GM12878 (cell line): ENCODE results near the gene CCDC106. TPM values are rescaled to one million over a fixed set of nuclear protein-coding genes. Genes with fewer than 3 reads are reported as not detected.
A peak's percentile ranks its signal among the peaks of the same experiment; 100 is the strongest.

Experiments
- ATAC-seq: fragments of 200-7000 bp; cut with Tn5 transposase; 3 replicates; pipeline ENCODE4 v1.9.1; 2020; ENCODE audit warnings: mild to moderate bottlenecking, moderate library complexity
- BruUV-seq: library from RNA; stranded (reverse); fragments of 400-500 nt; replicated peaks from 2 replicates; lab custom pipeline; 2021; lab: Mats Ljungman, UMichigan
- CTCF ChIA-PET: fragments of 300-600 bp; sonication (Branson Sonifier 250); formaldehyde crosslinking; extraction: SDS; loops from one replicate; lab custom pipeline; 2021; ENCODE audit warnings: inconsistent platforms; lab: Yijun Ruan, JAX
- POLR2A ChIA-PET: fragments of 350-600 bp; formaldehyde crosslinking; extraction: SDS; loops from one replicate; lab custom pipeline; 2021; ENCODE audit warnings: inconsistent platforms; lab: Charles Lee
- RAD21 ChIA-PET: fragments of 300-600 bp; sonication (Branson Sonifier 250); formaldehyde crosslinking; loops from one replicate; lab custom pipeline; 2023; ENCODE audit warnings: antibody characterized with exemption; ENCODE audit not compliant: unreplicated experiment; lab: Charles Lee
- SMC1A ChIA-PET: fragments of 300-600 bp; sonication (Branson Sonifier 250); formaldehyde crosslinking; loops from one replicate; lab custom pipeline; 2023; ENCODE audit not compliant: unreplicated experiment, uncharacterized antibody; lab: Charles Lee
- DNase-seq: peaks from one replicate; pipeline ENCODE4 v3.0.0-alpha.2; 2011; ENCODE audit warnings: low read depth, low spot score
- FAIRE-seq: peaks from 3 replicates; lab custom pipeline; 2011; peaks lifted over from hg19 to GRCh38; lab: Jason Lieb, UNC
- H2AFZ ChIP-seq: 2 replicates; pipeline ENCODE4 v1.6.0; 2011; ENCODE audit warnings: low read depth, low read length, control low read depth; ENCODE audit not compliant: control insufficient read depth
- H3K27ac ChIP-seq: 2 replicates; pipeline ENCODE4 v1.5.1; 2011; ENCODE audit warnings: control low read depth; ENCODE audit not compliant: control insufficient read depth, insufficient read depth
- H3K27me3 ChIP-seq, 2 experiments: replicated peaks in 1 of 2; 2 replicates each; pipeline versions ENCODE4 v1.6.0 to v1.6.1; 2011; ENCODE audit warnings: low read length in 1 of 2; ENCODE audit not compliant: control insufficient read depth in 2 of 2, insufficient read depth in 2 of 2
- H3K36me3 ChIP-seq, 2 experiments: 2 replicates each; pipeline ENCODE4 v1.5.1; 2011; ENCODE audit warnings: low read length in 1 of 2; ENCODE audit not compliant: control insufficient read depth in 2 of 2, insufficient read depth in 2 of 2
- H3K4me1 ChIP-seq: 2 replicates; pipeline ENCODE4 v1.6.1; 2011; ENCODE audit warnings: mild to moderate bottlenecking, low read length, moderate library complexity, mixed read lengths; ENCODE audit not compliant: control insufficient read depth, insufficient read depth
- H3K4me2 ChIP-seq: 2 replicates; pipeline ENCODE4 v1.6.0; 2011; ENCODE audit warnings: control low read depth; ENCODE audit not compliant: control insufficient read depth, insufficient read depth
- H3K4me3 ChIP-seq: fragments of 200-600 bp; sonication (generic); 2 replicates; pipeline ENCODE4 v1.5.1; 2016
- H3K79me2 ChIP-seq: 2 replicates; pipeline ENCODE4 v1.6.0; 2011; ENCODE audit warnings: low read length; ENCODE audit not compliant: control insufficient read depth, insufficient read depth
- H3K9ac ChIP-seq: 2 replicates; pipeline ENCODE4 v1.8.0; 2011; ENCODE audit warnings: low read length, control low read depth, mixed read lengths; ENCODE audit not compliant: control insufficient read depth, insufficient read depth
- H3K9me3 ChIP-seq: replicated peaks from 3 replicates; pipeline ENCODE4 v1.5.1; 2011; ENCODE audit warnings: mild to moderate bottlenecking, low read length; ENCODE audit not compliant: control insufficient read depth, insufficient read depth
- H4K20me1 ChIP-seq: 2 replicates; pipeline ENCODE4 v1.6.0; 2011; ENCODE audit not compliant: control insufficient read depth, insufficient read depth
- ASH2L ChIP-seq: fragments of 300-600, 200-600 bp; sonication (generic); IDR thresholded peaks from 2 replicates; pipeline ENCODE4 v1.6.1; 2017; ENCODE audit warnings: low read depth, mild to moderate bottlenecking, borderline replicate concordance
- ATF2 ChIP-seq: IDR thresholded peaks from 2 replicates; pipeline ENCODE4 v1.6.1; 2012; ENCODE audit warnings: low read length, inconsistent platforms
- CEBPB ChIP-seq, 2 experiments: fragments of 150-350 bp in 1 of 2; IDR thresholded peaks; 2 replicates each; pipeline ENCODE4 v1.6.1; 2012 to 2014; ENCODE audit warnings: low read depth in 2 of 2, low read length in 2 of 2, borderline replicate concordance in 1 of 2, inconsistent platforms in 1 of 2
- DPF2 ChIP-seq: fragments of 450-650 bp; IDR thresholded peaks from 2 replicates; pipeline ENCODE4 v1.6.1; 2017; ENCODE audit warnings: mild to moderate bottlenecking
- EZH2 ChIP-seq: IDR thresholded peaks from 2 replicates; pipeline ENCODE4 v1.6.1; 2012; ENCODE audit warnings: low read depth, mild to moderate bottlenecking, control low read depth, inconsistent platforms, low read length, borderline replicate concordance; ENCODE audit not compliant: control insufficient read depth
- FOS ChIP-seq: IDR thresholded peaks from 3 replicates; pipeline ENCODE4 v1.6.1; 2011; ENCODE audit warnings: borderline replicate concordance; ENCODE audit not compliant: insufficient read length; ENCODE audit errors: extremely low read depth
- HDAC6 ChIP-seq: fragments of 200-600 bp; sonication (generic); IDR thresholded peaks from one replicate; pipeline ENCODE4 v1.8.0; 2017; ENCODE audit warnings: antibody characterized with exemption; ENCODE audit not compliant: unreplicated experiment
- JUND ChIP-seq: IDR thresholded peaks from 2 replicates; pipeline ENCODE4 v1.6.1; 2012; ENCODE audit warnings: low read depth, mild to moderate bottlenecking, low read length, improper control_type of control experiment, moderate library complexity
- LARP7 ChIP-seq: fragments of 450-650 bp; IDR thresholded peaks from 2 replicates; pipeline ENCODE4 v1.6.1; 2017; ENCODE audit warnings: mild to moderate bottlenecking
- MAX ChIP-seq: IDR thresholded peaks from 2 replicates; pipeline ENCODE4 v1.6.1; 2012; ENCODE audit warnings: low read depth, low read length, improper control_type of control experiment
- MXI1 ChIP-seq: fragments of 150-350 bp; IDR thresholded peaks from 2 replicates; pipeline ENCODE4 v1.6.1; 2011; ENCODE audit warnings: low read depth, mild to moderate bottlenecking, inconsistent platforms, low read length, improper control_type of control experiment
- NFYA ChIP-seq: IDR thresholded peaks from 2 replicates; pipeline ENCODE4 v1.6.1; 2011; ENCODE audit warnings: low read depth, mild to moderate bottlenecking, low read length, improper control_type of control experiment, borderline replicate concordance
- PAX5 ChIP-seq: IDR thresholded peaks from 2 replicates; pipeline ENCODE4 v1.6.1; 2011; ENCODE audit warnings: low read depth, low read length, borderline replicate concordance
- RAD21 ChIP-seq: IDR thresholded peaks from 2 replicates; pipeline ENCODE4 v1.6.1; 2011; ENCODE audit warnings: mild to moderate bottlenecking, low read depth, low read length, moderate library complexity; ENCODE audit not compliant: insufficient read depth
- RB1 ChIP-seq: fragments of 450-650 bp; formaldehyde crosslinking; IDR thresholded peaks from 2 replicates; pipeline ENCODE4 v1.6.1; 2017; ENCODE audit warnings: mild to moderate bottlenecking, borderline replicate concordance
- RELA ChIP-seq: fragments of 450-650 bp; IDR thresholded peaks from 2 replicates; pipeline ENCODE4 v1.8.0; 2014; ENCODE audit warnings: borderline replicate concordance; ENCODE audit not compliant: partially characterized antibody
- RELB ChIP-seq: fragments of 450-650 bp; IDR thresholded peaks from 2 replicates; pipeline ENCODE4 v1.6.1; 2017; ENCODE audit warnings: low read depth, mild to moderate bottlenecking, moderate library complexity
- SUZ12 ChIP-seq: fragments of 200-600 bp; sonication (generic); IDR thresholded peaks from one replicate; pipeline ENCODE4 v1.6.1; 2018; ENCODE audit warnings: antibody characterized with exemption, mild to moderate bottlenecking; ENCODE audit not compliant: unreplicated experiment
- TCF3 ChIP-seq: IDR thresholded peaks from 2 replicates; pipeline ENCODE4 v1.6.1; 2012; ENCODE audit warnings: low read depth, mild to moderate bottlenecking, low read length, borderline replicate concordance; ENCODE audit not compliant: insufficient read depth
- YBX1 ChIP-seq: fragments of 450-650 bp; IDR thresholded peaks from 2 replicates; pipeline ENCODE4 v1.6.1; 2016; ENCODE audit warnings: antibody characterized with exemption
- ZNF217 ChIP-seq: fragments of 450-650 bp; IDR thresholded peaks from 2 replicates; pipeline ENCODE4 v1.6.1; 2017; ENCODE audit warnings: antibody characterized with exemption, mild to moderate bottlenecking
- WGBS: methylation state at CpG from one replicate; pipeline ENCODE4 v1.1.6; 2016; ENCODE audit warnings: low lambda C conversion rate; ENCODE audit not compliant: insufficient replicate concordance, insufficient coverage; ENCODE audit errors: missing lambda C conversion rate; 5-methylcytosine and 5-hydroxymethylcytosine counted together
- in situ Hi-C: fragments of 300-500 bp; cut with MboI; formaldehyde crosslinking; loops from 9 replicates; pipeline ENCODE4 v1.14.3; 2018; ENCODE audit warnings: mixed read lengths
- intact Hi-C: fragments of 100-400 bp; cut with micrococcal nuclease; formaldehyde crosslinking; loops from one replicate; pipeline ENCODE4 v1.14.2; 2022; ENCODE audit not compliant: unreplicated experiment
- polyA plus RNA-seq, 11 experiments: library from polyadenylated mRNA; depleted of rRNA in 4 of 11; unstranded in 6 of 11; stranded (reverse) in 5 of 11; fragments of >200 nt; fragmentation: Nextera tagmentation in 4 of 11; fragmentation: Illumina TruSeq in 1 of 11; extraction: Ambion mirVana in 4 of 11; extraction: Trizol in 1 of 11; gene quantifications; 1 replicate in 1 of 11; 2 replicates in 10 of 11; pipeline versions ENCODE4 v1.2.1 to v1.2.3, GENCODE V29; 2011 to 2016; ENCODE audit warnings: inconsistent platforms in 2 of 11, missing spikeins in 2 of 11, low read depth in 1 of 11
- total RNA-seq, 4 experiments: library from RNA; depleted of rRNA in 3 of 4; stranded (reverse); fragments of >200 nt in 3 of 4; fragmentation: Illumina TruSeq in 1 of 4; extraction: Trizol in 1 of 4; gene quantifications; 2 replicates each; pipeline versions ENCODE4 v1.2.1 to v1.2.3, GENCODE V29; 2013 to 2021

CCDC106 gene
- total and polyA plus RNA-seq, 10 of the 15 experiments (the other 5 are each of a cell fraction or from before 2014, with no cell fraction given): 0.04 to 35.9 (median 19.8) TPM

DNA sequence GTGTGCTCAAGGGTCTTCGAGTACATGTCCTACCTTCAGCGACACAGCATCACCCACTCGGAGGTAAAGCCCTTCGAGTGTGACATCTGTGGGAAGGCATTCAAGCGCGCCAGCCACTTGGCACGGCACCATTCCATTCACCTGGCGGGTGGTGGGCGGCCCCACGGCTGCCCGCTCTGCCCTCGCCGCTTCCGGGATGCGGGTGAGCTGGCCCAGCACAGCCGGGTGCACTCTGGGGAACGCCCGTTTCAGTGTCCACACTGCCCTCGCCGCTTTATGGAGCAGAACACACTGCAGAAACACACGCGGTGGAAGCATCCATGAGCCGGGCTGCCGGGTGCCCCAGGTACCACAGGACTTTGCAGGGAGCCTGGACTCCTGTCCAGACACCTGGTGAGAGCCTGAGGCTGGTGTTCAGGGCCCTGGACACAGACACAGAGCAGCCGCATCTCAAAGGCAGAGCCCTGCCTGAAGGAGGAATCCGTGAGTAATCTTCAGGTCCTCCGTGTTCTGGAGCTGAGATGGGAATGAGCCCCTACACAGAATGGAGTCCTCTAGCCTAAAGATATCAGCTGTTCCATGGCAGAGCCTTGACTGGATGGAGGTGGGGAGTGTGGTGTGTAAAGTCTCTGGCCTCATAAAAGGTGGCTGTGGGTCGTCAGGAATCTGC, 3.0 kb upstream of the CCDC106 start:
- intact Hi-C loops (loop anchor here (5.0 kb wide), 2 partner anchors 32 to 43 kb away; partner anchors contain the start of genes EPN1 and ZNF524), in situ Hi-C loops (no loop called here)
- H2AFZ ChIP-seq: no peak overlapping the region
- RAD21 ChIA-PET: interaction anchor here (0.7 kb wide), 1 partner anchor 38 kb away, joined by 3 read pairs; no protein-coding TSS in a partner anchor
- 8% methylated on average over 23 of the region's 28 CpGs for WGBS
- CTCF ChIA-PET: interaction anchor here (1.3 to 4.6 kb wide), 4 partner anchors 9 to 27 kb away, joined by 3 to 52 read pairs (median 8); partner anchors contain the start of gene U2AF2
- H4K20me1 ChIP-seq: no peaks in the 10 kb centered on the region
- peak overlapping the region; percentile 86; the same call in 1 of the 2 replicates for H3K9ac ChIP-seq
- H3K4me1 ChIP-seq: peaks cover 25% of the 10 kb centered on the region
- ATAC-seq (no peak), DNase-seq (no peak), FAIRE-seq (no peak)
- H3K4me3 ChIP-seq: peak overlapping the region; percentile 95
- no peaks in the 10 kb centered on the region for H3K27me3 ChIP-seq
- SMC1A ChIA-PET: interaction anchor here (0.7 kb wide), 1 partner anchor 12 kb away, joined by 3 read pairs; no protein-coding TSS in a partner anchor
- 0 out of 4 replicates have a peak, but pooled peaks cover 0 to 2% of the 10 kb centered on the region in 2 experiments for H3K36me3 ChIP-seq
- BruUV-seq: TSS peak; percentile 31
- POLR2A ChIA-PET: interaction anchor here (0.6 to 2.1 kb wide), 2 partner anchors 10 to 1184 kb away, joined by 3 to 10 read pairs; partner anchors contain the start of gene U2AF2
- peak overlapping the region; percentile 91 for H3K4me2 ChIP-seq
- H3K9me3 ChIP-seq: no peaks in the 10 kb centered on the region
- H3K79me2 ChIP-seq: peaks cover 64% of the 10 kb centered on the region
- H3K27ac ChIP-seq: peak overlapping the region; percentile 64
- TF ChIP-seq DPF2: no peak
- TF ChIP-seq MAX: no peak
- no peak for TF ChIP-seq NFYA
- TF ChIP-seq YBX1: no peak
- TF ChIP-seq JUND: no peak
- TF ChIP-seq RELB: no peak
- no peak for TF ChIP-seq ASH2L
- TF ChIP-seq FOS: no peak
- 0 out of 2 replicates have a peak, but pooled peaks have one; percentile 15 for TF ChIP-seq PAX5
- TF ChIP-seq HDAC6: no peak
- TF ChIP-seq RB1: no peak
- TF ChIP-seq ATF2: no peak
- TF ChIP-seq LARP7: no peak
- TF ChIP-seq RAD21: no peak
- no peak for TF ChIP-seq ZNF217
- no peak for TF ChIP-seq CEBPB (IDR thresholded peaks at IDR 0.05; ENCODE audit: borderline replicate concordance in 1 of 2, low read depth in 2 of 2, low read length in 2 of 2)
- no peak for TF ChIP-seq MXI1
- TF ChIP-seq TCF3: 0 out of 2 replicates have a peak, but pooled peaks have one; percentile 10
- no peak for TF ChIP-seq EZH2
- no peak for TF ChIP-seq RELA
- TF ChIP-seq SUZ12: no peak
